Thyroid gland (tissue), 4 donors: Measurements from ENCODE around the gene KPNA3.

Experiments used
- POLR2A ChIP-seq, 2 donors: fragments of 450-650 bp; IDR thresholded peaks; one replicate each; pipeline ENCODE4 v1.6.1; 2017; ENCODE audit warnings: antibody characterized with exemption in 2 of 2, mild to moderate bottlenecking in 2 of 2, moderate library complexity in 1 of 2
- TF ChIP-seq, protein P1 (sequence below), 6 experiments: fragments of 200-600 bp in 3 of 6; fragments of 450-650 bp in 3 of 6; sonication (generic) in 3 of 6; IDR thresholded peaks; one replicate each; pipeline ENCODE4 v1.5.1; 2016 to 2019; ENCODE audit warnings: antibody characterized with exemption in 6 of 6, mild to moderate bottlenecking in 2 of 6, inconsistent platforms in 1 of 6, moderate library complexity in 1 of 6

DNA sequence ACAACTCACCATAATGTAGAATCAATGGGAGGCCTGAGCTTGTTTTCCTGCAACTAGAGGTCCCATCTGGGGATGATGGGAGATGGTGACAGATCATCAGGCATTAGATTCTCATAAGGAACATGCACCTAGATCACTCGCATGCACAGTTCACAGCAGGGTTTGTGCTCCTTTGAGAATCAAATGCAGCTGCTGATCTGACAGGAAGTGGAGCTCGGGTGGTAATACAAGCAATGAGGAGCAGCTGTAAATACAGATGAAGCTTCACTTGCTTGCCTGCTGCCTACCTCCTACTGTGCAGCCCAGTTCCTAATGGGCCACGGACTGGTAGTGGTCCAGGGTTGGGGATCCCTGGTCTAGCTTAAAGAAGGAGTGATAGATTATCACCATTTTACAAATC lies 33.0 kb downstream of the KPNA3 start:
- TF ChIP-seq, protein P1, sequence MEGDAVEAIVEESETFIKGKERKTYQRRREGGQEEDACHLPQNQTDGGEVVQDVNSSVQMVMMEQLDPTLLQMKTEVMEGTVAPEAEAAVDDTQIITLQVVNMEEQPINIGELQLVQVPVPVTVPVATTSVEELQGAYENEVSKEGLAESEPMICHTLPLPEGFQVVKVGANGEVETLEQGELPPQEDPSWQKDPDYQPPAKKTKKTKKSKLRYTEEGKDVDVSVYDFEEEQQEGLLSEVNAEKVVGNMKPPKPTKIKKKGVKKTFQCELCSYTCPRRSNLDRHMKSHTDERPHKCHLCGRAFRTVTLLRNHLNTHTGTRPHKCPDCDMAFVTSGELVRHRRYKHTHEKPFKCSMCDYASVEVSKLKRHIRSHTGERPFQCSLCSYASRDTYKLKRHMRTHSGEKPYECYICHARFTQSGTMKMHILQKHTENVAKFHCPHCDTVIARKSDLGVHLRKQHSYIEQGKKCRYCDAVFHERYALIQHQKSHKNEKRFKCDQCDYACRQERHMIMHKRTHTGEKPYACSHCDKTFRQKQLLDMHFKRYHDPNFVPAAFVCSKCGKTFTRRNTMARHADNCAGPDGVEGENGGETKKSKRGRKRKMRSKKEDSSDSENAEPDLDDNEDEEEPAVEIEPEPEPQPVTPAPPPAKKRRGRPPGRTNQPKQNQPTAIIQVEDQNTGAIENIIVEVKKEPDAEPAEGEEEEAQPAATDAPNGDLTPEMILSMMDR (IDR thresholded peaks at IDR 0.05) = no peak
- TF ChIP-seq POLR2A (IDR thresholded peaks at IDR 0.05) = no peak
